Kidney epithelial cell (primary cell): Measurements from ENCODE around the gene SLC35D3. TPM values are rescaled to one million over a fixed set of nuclear protein-coding genes. Genes with fewer than 3 reads are reported as not detected.

Experiments used
- DNase-seq: peaks from one replicate; pipeline ENCODE4 v3.0.0-alpha.2; 2010; ENCODE audit warnings: low read depth
- H3K27me3 ChIP-seq: 2 replicates; pipeline ENCODE4 v1.6.0; 2011; ENCODE audit warnings: low read length; ENCODE audit not compliant: control insufficient read depth, insufficient read depth
- H3K36me3 ChIP-seq: 2 replicates; pipeline ENCODE4 v1.5.1; 2011; ENCODE audit warnings: low read length; ENCODE audit not compliant: control insufficient read depth, insufficient read depth
- H3K4me3 ChIP-seq: 2 replicates; pipeline ENCODE4 v1.5.1; 2011; ENCODE audit warnings: low read depth, mild to moderate bottlenecking, control low read depth, low read length
- CTCF ChIP-seq: IDR thresholded peaks from 2 replicates; pipeline ENCODE4 v1.5.1; 2011; ENCODE audit warnings: mild to moderate bottlenecking, moderate library complexity, low read length, control low read depth, inconsistent platforms; ENCODE audit not compliant: insufficient read depth, poor library complexity, severe bottlenecking
- total RNA-seq: library from RNA; depleted of rRNA; stranded (reverse); fragments of >200 nt; gene quantifications from 2 replicates; pipeline ENCODE4 v1.2.3, GENCODE V29; 2015

Gene SLC35D3
- total RNA-seq, 1 donor from 2014 or later, result not detected

DNA sequence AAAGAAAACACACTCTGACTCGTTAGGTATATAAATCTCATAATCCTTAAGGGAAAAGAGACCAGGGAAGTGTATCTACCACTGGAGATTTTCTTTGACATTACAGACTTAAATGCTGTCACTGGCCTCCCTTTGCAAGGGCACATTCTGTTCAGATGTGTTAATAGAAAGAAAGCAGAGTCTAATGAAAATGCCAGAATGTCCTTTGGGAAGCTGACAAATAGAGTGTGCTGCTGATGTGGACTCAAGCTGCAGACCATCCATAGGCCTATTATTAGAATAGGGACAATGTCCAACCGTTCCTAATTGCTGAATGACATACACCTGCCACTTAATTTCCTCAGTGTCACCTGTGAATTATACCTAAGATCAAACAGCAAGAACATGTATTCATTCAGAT lies 41.2 kb downstream of the SLC35D3 start:
- DNase-seq, result no peak
- no peak for TF ChIP-seq CTCF

GRCh38 chr6:136964398-136964797 lies 42.3 kb downstream of the SLC35D3 start:
- Histone ChIP-seq H3K27me3 (no peaks in the 10 kb centered on the region), H3K4me3 (no peak overlapping the region), H3K36me3 (no peaks in the 10 kb centered on the region)
- TF ChIP-seq CTCF, result no peak
- DNase-seq, result no peak

More for the DNA sequence above, 41.2 kb downstream of the SLC35D3 start:
- no peaks in the 10 kb centered on the region for H3K36me3 ChIP-seq
- H3K4me3 ChIP-seq, result no peak overlapping the region
- H3K27me3 ChIP-seq, result no peaks in the 10 kb centered on the region

GRCh38 chr6:136967876-136968752 lies 46.0 kb downstream of the SLC35D3 start:
- H3K36me3 ChIP-seq, result no peaks in the 10 kb centered on the region
- no peak overlapping the region for H3K4me3 ChIP-seq
- peak; percentile 62 for TF ChIP-seq CTCF
- peak; percentile 26 for DNase-seq
- no peaks in the 10 kb centered on the region for H3K27me3 ChIP-seq

DNA sequence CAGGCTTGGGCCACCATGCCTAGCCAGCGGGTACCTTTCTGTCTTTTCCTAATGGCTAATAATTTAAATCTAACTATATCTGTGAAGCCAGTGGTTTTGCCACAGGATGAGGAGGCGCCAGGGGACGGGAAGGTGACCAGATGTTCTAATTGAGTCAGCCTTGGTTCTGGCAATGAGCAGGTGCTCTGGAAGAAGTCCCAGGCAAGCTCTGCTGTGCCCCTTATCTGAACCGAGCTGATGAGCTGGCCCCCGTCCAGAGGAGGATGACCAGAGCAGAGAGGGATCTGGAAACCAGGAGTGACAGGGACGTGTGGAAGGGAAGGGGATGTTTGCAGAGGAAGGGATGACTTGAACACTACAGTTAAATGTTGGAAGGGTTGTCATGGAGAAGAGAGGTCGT lies 46.7 kb downstream of the SLC35D3 start:
- Histone ChIP-seq H3K27me3 (no peaks in the 10 kb centered on the region), H3K4me3 (no peak overlapping the region), H3K36me3 (no peaks in the 10 kb centered on the region)
- TF ChIP-seq CTCF, result no peak
- no peak for DNase-seq

GRCh38 chr6:136969433-136969832 lies 47.3 kb downstream of the SLC35D3 start:
- H3K36me3 ChIP-seq, result no peaks in the 10 kb centered on the region
- no peak for TF ChIP-seq CTCF
- H3K4me3 ChIP-seq, result no peak overlapping the region
- no peaks in the 10 kb centered on the region for H3K27me3 ChIP-seq
- no peak for DNase-seq

DNA sequence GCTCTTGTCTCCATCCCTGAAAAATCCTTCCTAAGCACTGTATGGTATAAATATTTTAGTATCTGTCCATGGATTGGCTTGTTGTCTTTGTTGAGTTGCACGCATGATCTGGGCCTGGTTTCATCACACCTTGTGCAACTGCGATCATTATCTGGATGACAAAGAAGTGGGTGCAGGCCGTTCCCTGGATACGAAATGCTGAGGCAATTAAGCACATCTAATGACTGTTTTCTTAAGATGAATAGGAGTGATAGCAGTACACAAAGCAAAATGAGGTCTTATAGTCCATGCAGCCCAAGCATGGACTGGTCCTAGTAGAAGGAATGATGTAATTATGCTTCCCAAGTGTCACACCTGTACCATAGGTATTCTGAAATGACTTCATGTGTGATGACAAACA lies 47.8 kb downstream of the SLC35D3 start:
- Histone ChIP-seq H3K27me3 (no peaks in the 10 kb centered on the region), H3K4me3 (no peak overlapping the region), H3K36me3 (no peaks in the 10 kb centered on the region)
- TF ChIP-seq CTCF, result no peak
- DNase-seq, result no peak
